IMR-90 (cell line): ENCODE results near the gene TMEM184B. TPM values are rescaled to one million over a fixed set of nuclear protein-coding genes. Genes with fewer than 3 reads are reported as not detected.

ENCODE experiments used
- ATAC-seq: fragments of 200-7000 bp; cut with Tn5 transposase; 2 replicates; pipeline ENCODE4 v1.9.1; 2020; ENCODE audit warnings: low read depth, mild to moderate bottlenecking, moderate library complexity
- BruUV-seq: library from RNA; stranded (reverse); fragments of 400-500 nt; replicated peaks from 2 replicates; lab custom pipeline; 2021; lab: Mats Ljungman, UMichigan
- CTCF ChIA-PET: fragments of 300-600 bp; formaldehyde crosslinking; extraction: SDS; loops from one replicate; lab custom pipeline; 2021; ENCODE audit warnings: antibody characterized with exemption; lab: Yijun Ruan, JAX
- POLR2A ChIA-PET: fragments of 300-600 bp; sonication (Branson Sonifier 250); formaldehyde crosslinking; loops from one replicate; lab custom pipeline; 2022; ENCODE audit warnings: antibody characterized with exemption; ENCODE audit not compliant: unreplicated experiment; lab: Charles Lee
- DNase-seq: peaks from one replicate; pipeline ENCODE4 v3.0.0; 2013
- H2AFZ ChIP-seq: replicated peaks from 2 replicates; pipeline ENCODE3; 2013; ENCODE audit warnings: low read length, mild to moderate bottlenecking; ENCODE audit not compliant: poor library complexity
- H2AK5ac ChIP-seq: 2 replicates; pipeline ENCODE4 v1.6.1; 2013; ENCODE audit warnings: low read depth, low read length, inconsistent platforms
- H2AK9ac ChIP-seq: replicated peaks from 2 replicates; pipeline ENCODE3; 2013; ENCODE audit warnings: mild to moderate bottlenecking, low read depth, low read length, moderate library complexity; ENCODE audit not compliant: poor library complexity
- H2BK120ac ChIP-seq: 2 replicates; pipeline ENCODE4 v1.6.1; 2013; ENCODE audit warnings: low read depth, low read length, inconsistent platforms
- H2BK15ac ChIP-seq: 3 replicates; pipeline ENCODE4 v1.6.1; 2013; ENCODE audit warnings: low read depth, low read length, inconsistent platforms
- H2BK20ac ChIP-seq: 2 replicates; pipeline ENCODE4 v1.6.1; 2013; ENCODE audit warnings: low read depth, mild to moderate bottlenecking, inconsistent platforms, low read length, moderate library complexity
- H2BK5ac ChIP-seq: 2 replicates; pipeline ENCODE4 v1.6.1; 2013; ENCODE audit warnings: mild to moderate bottlenecking, low read depth, low read length, inconsistent platforms; ENCODE audit not compliant: poor library complexity, severe bottlenecking
- H3K14ac ChIP-seq: replicated peaks from 2 replicates; pipeline ENCODE4 v1.6.1; 2013; ENCODE audit warnings: low read depth, low read length, inconsistent platforms
- H3K18ac ChIP-seq: 2 replicates; pipeline ENCODE4 v1.6.1; 2013; ENCODE audit warnings: low read depth, low read length, control low read depth
- H3K23ac ChIP-seq: 2 replicates; pipeline ENCODE4 v1.6.1; 2013; ENCODE audit warnings: low read depth, low read length, inconsistent platforms
- H3K27ac ChIP-seq: 2 replicates; pipeline ENCODE4 v1.5.1; 2013; ENCODE audit warnings: mild to moderate bottlenecking, control low read depth, low read length; ENCODE audit not compliant: insufficient read depth
- H3K27me3 ChIP-seq: 2 replicates; pipeline ENCODE4 v1.6.1; 2013; ENCODE audit warnings: low read length; ENCODE audit not compliant: control insufficient read depth, insufficient read depth
- H3K36me3 ChIP-seq: 2 replicates; pipeline ENCODE4 v1.6.1; 2013; ENCODE audit warnings: low read length, mixed read lengths; ENCODE audit not compliant: control insufficient read depth, insufficient read depth
- H3K4ac ChIP-seq: 2 replicates; pipeline ENCODE4 v1.6.1; 2013; ENCODE audit warnings: low read depth, low read length, inconsistent platforms
- H3K4me1 ChIP-seq: 2 replicates; pipeline ENCODE4 v1.6.1; 2013; ENCODE audit warnings: low read length, mixed read lengths; ENCODE audit not compliant: control insufficient read depth, insufficient read depth
- H3K4me2 ChIP-seq: 2 replicates; pipeline ENCODE4 v1.6.1; 2013; ENCODE audit warnings: low read depth, mild to moderate bottlenecking, control low read depth, low read length, moderate library complexity
- H3K4me3 ChIP-seq: 2 replicates; pipeline ENCODE4 v1.5.1; 2013; ENCODE audit warnings: low read depth, mild to moderate bottlenecking, control low read depth, low read length, moderate library complexity; ENCODE audit not compliant: insufficient read depth
- H3K56ac ChIP-seq: 2 replicates; pipeline ENCODE4 v1.6.1; 2013; ENCODE audit warnings: low read length, inconsistent platforms; ENCODE audit not compliant: insufficient read depth; ENCODE audit errors: extremely low read depth
- H3K79me1 ChIP-seq, 2 experiments: 2 replicates each; pipeline ENCODE4 v1.6.1; 2013; ENCODE audit warnings: low read length in 2 of 2, inconsistent platforms in 1 of 2, low read depth in 1 of 2
- H3K9ac ChIP-seq: 2 replicates; pipeline ENCODE4 v1.6.1; 2013; ENCODE audit warnings: low read depth, low read length, control low read depth
- H3K9me1 ChIP-seq: 2 replicates; pipeline ENCODE4 v1.6.1; 2013; ENCODE audit warnings: low read length, inconsistent platforms; ENCODE audit not compliant: insufficient read depth
- H3K9me3 ChIP-seq: 2 replicates; pipeline ENCODE4 v1.6.1; 2013; ENCODE audit warnings: low read length; ENCODE audit not compliant: control insufficient read depth, insufficient read depth
- H4K20me1 ChIP-seq: 2 replicates; pipeline ENCODE4 v1.6.1; 2013; ENCODE audit warnings: low read length, inconsistent platforms; ENCODE audit not compliant: insufficient read depth
- H4K5ac ChIP-seq: 2 replicates; pipeline ENCODE4 v1.6.1; 2013; ENCODE audit warnings: mild to moderate bottlenecking, low read depth, low read length, control low read depth
- H4K8ac ChIP-seq, 2 experiments: 2 replicates each; pipeline ENCODE4 v1.6.1; 2013; ENCODE audit warnings: low read depth in 2 of 2, low read length in 2 of 2, control low read depth in 1 of 2, inconsistent platforms in 1 of 2
- H4K91ac ChIP-seq: 2 replicates; pipeline ENCODE4 v1.6.1; 2013; ENCODE audit warnings: low read depth, low read length, inconsistent platforms; ENCODE audit not compliant: insufficient read depth
- MAFK ChIP-seq: IDR thresholded peaks from 2 replicates; pipeline ENCODE4 v1.6.1; 2012; ENCODE audit warnings: low read depth, low read length, improper control_type of control experiment
- WGBS, 2 experiments: methylation state at CpG; one replicate each; pipeline versions ENCODE4 v1.1.5 to v1.1.7; 2013; ENCODE audit warnings: missing lambda C conversion rate in 2 of 2; ENCODE audit not compliant: insufficient read length in 1 of 2; ENCODE audit errors: extremely low coverage in 2 of 2; 5-methylcytosine and 5-hydroxymethylcytosine counted together
- dilution Hi-C: fragments of 300-500 bp; cut with HindIII; formaldehyde crosslinking; loops from one replicate; pipeline ENCODE4 v1.14.3; 2018; ENCODE audit warnings: low sequenced_read_pairs; ENCODE audit not compliant: unreplicated experiment
- in situ Hi-C: fragments of 300-500 bp; cut with MboI; formaldehyde crosslinking; loops from 3 replicates; pipeline ENCODE4 v1.14.3; 2019; ENCODE audit warnings: low sequenced_read_pairs, inconsistent platforms, mixed read lengths
- intact Hi-C: fragments of 100-400 bp; cut with micrococcal nuclease; formaldehyde crosslinking; loops from 2 replicates; pipeline ENCODE4 v1.10.0; 2022
- polyA plus RNA-seq, 3 experiments: library from polyadenylated mRNA; depleted of rRNA; stranded (reverse); fragments of >200 nt; gene quantifications; 2 replicates each; pipeline ENCODE4 v1.2.3, GENCODE V29; 2012; ENCODE audit warnings: low replicate concordance in 1 of 3
- total RNA-seq: library from RNA; depleted of rRNA; stranded (reverse); fragments of >200 nt; gene quantifications from 2 replicates; pipeline ENCODE4 v1.2.3, GENCODE V29; 2012

TMEM184B gene
- total and polyA plus RNA-seq, 2 of the 4 experiments (the other 2 are of a cell fraction) = 9.1 to 81.1 TPM

GRCh38 chr22:38300946-38301345 is 28.1 kb upstream of the TMEM184B start:
- H3K9me3 ChIP-seq = no peaks in the 10 kb centered on the region
- dilution Hi-C loops = no loop called here
- intact Hi-C loops = no loop called here
- H3K27me3 ChIP-seq = no peaks in the 10 kb centered on the region
- POLR2A ChIA-PET = no interaction called here
- TF ChIP-seq MAFK = no peak
- H2BK120ac ChIP-seq = no peak overlapping the region
- no peak overlapping the region for H2BK20ac ChIP-seq
- no peak overlapping the region for H3K27ac ChIP-seq
- H3K23ac ChIP-seq = no peak overlapping the region; the same call in 1 of the 2 replicates
- peaks cover 15% of the 10 kb centered on the region for H3K4me1 ChIP-seq
- WGBS, 2 experiments = 90% methylated on average over 3 of the region's 3 CpGs; no CpG with 5 or more reads in 1 of the 2 experiments
- no TSS peak for BruUV-seq
- no peak overlapping the region for H2AFZ ChIP-seq
- H3K14ac ChIP-seq = no peak overlapping the region
- H3K18ac ChIP-seq = no peak overlapping the region
- no peak overlapping the region for H3K56ac ChIP-seq
- no peak overlapping the region for H3K4me2 ChIP-seq
- H3K79me1 ChIP-seq = peaks cover 18 to 97% of the 10 kb centered on the region in 2 experiments
- H3K9ac ChIP-seq = no peak overlapping the region
- ATAC-seq = no peak
- H3K9me1 ChIP-seq = peaks cover 16% of the 10 kb centered on the region
- peaks cover 88% of the 10 kb centered on the region for H3K36me3 ChIP-seq
- no peak overlapping the region for H2AK9ac ChIP-seq
- CTCF ChIA-PET = no interaction called here
- peaks cover 100% of the 10 kb centered on the region for H4K20me1 ChIP-seq
- no peak overlapping the region for H2BK5ac ChIP-seq
- H2AK5ac ChIP-seq = no peak overlapping the region
- H4K91ac ChIP-seq = no peak overlapping the region
- no peak overlapping the region for H3K4ac ChIP-seq
- H4K8ac ChIP-seq = no peak overlapping the region
- no peak overlapping the region for H2BK15ac ChIP-seq
- no peak overlapping the region for H4K5ac ChIP-seq
- no peak for DNase-seq
- in situ Hi-C loops = no loop called here
- H3K4me3 ChIP-seq = no peak overlapping the region
